Progenitor cell of endocrine pancreas (in vitro differentiated cells): Measurements from ENCODE around the gene PTEN. TPM values are rescaled to one million over a fixed set of nuclear protein-coding genes. Genes with fewer than 3 reads are reported as not detected.

ENCODE experiments used
- DNase-seq: peaks from one replicate; pipeline ENCODE4 v3.0.0; 2021; ENCODE audit warnings: low spot score; ENCODE audit not compliant: unreplicated experiment
- H3K27ac Mint-ChIP-seq: 2 replicates; pipeline ENCODE4 v1.8.0; 2021; ENCODE audit warnings: mild to moderate bottlenecking, moderate library complexity, mixed read lengths
- H3K27me3 Mint-ChIP-seq: 2 replicates; pipeline ENCODE4 v1.8.0; 2021; ENCODE audit warnings: mixed read lengths
- H3K36me3 Mint-ChIP-seq: 2 replicates; pipeline ENCODE4 v1.8.0; 2022; ENCODE audit warnings: mixed read lengths; ENCODE audit not compliant: insufficient read depth
- H3K4me1 Mint-ChIP-seq: 2 replicates; pipeline ENCODE4 v1.8.0; 2021; ENCODE audit warnings: low read depth, mixed read lengths
- H3K4me3 Mint-ChIP-seq: 2 replicates; pipeline ENCODE4 v1.8.0; 2021; ENCODE audit warnings: low read depth, mild to moderate bottlenecking, moderate library complexity, mixed read lengths
- H3K9me3 Mint-ChIP-seq: 2 replicates; pipeline ENCODE4 v1.8.0; 2021; ENCODE audit warnings: low read depth, mixed read lengths
- CTCF ChIP-seq: fragments of 200-600 bp; sonication (generic); IDR thresholded peaks from one replicate; pipeline ENCODE4 v1.5.0; 2021; ENCODE audit warnings: antibody characterized with exemption, mild to moderate bottlenecking; ENCODE audit not compliant: unreplicated experiment
- total RNA-seq: library from RNA; stranded (reverse); gene quantifications from 2 replicates; pipeline ENCODE4 v1.2.1, GENCODE V29; 2021

Gene PTEN
- total RNA-seq, 1 donor from 2014 or later = 66.7 TPM

DNA sequence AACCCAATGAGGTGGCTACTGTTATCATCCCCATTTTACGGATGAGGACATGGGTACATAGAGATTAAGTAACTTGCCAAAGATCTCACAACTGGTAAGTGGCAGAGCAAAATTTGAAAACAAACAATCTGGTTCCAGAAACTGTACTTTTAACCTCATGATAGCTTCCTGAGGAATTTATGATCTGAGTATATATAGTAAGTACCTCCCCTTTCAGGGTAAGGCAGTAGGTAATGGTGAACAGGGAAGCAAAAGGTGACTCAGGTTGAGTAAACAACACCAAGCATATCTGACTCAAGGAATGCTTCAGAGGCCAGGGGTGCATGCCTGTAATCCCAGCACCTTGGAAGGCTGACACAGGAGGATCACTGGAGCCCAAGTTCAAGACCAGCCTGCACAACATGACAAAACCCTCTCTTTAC is 21.2 kb upstream of the PTEN start:
- DNase-seq = no peak
- H3K27ac Mint-ChIP-seq = peak overlapping the region; percentile 69
- H3K4me3 Mint-ChIP-seq = no peak overlapping the region

DNA sequence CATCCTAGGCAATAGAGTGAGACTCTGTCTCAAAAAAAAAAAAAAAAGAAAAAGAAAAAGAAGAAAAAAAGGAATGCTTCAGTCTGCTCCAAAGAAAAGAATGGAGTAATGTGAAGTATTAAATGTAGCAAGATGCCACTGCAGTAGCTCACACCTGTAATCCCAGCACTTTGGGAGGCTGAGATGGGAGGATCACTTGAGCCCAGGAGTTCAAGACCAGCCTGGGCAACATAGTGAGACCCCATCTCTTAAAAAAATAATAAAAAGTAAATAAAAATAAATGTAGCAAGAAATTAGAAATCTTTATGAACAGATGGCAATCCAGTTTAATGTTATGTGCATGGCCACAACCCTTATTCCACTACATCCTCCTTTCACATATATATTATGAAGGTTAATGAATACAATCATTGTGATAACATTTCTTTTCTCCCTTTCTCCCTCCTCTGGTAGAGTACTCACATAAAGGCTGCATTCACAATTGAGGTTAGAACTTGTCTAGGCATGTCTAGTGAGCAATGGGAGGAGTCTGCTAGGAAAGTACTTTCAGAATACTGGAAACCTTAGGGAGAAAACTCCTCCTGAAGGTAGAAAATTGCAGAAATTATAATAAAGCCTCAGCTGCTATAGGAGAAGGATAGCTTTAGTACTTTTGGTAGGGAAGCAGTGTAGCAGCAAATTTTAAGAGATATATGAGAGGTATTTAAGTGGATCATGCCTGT is 20.5 kb upstream of the PTEN start:
- Mint-ChIP-seq H3K4me1 (peaks cover 9% of the 10 kb centered on the region), H3K27ac (peak overlapping the region; percentile 69), H3K9me3 (no peaks in the 10 kb centered on the region), H3K36me3 (no peaks in the 10 kb centered on the region), H3K4me3 (no peak overlapping the region), H3K27me3 (no peaks in the 10 kb centered on the region)
- TF ChIP-seq CTCF = no peak
- no peak for DNase-seq

More for the DNA sequence above, 21.2 kb upstream of the PTEN start:
- Mint-ChIP-seq H3K4me1 (peaks cover 9% of the 10 kb centered on the region), H3K36me3 (no peaks in the 10 kb centered on the region), H3K9me3 (no peaks in the 10 kb centered on the region), H3K27me3 (no peaks in the 10 kb centered on the region)
- no peak for TF ChIP-seq CTCF

- TF ChIP-seq CTCF = no peak
These were observed 19.7 kb upstream of the PTEN start for GRCh38 chr10:87843714-87844113.

DNA sequence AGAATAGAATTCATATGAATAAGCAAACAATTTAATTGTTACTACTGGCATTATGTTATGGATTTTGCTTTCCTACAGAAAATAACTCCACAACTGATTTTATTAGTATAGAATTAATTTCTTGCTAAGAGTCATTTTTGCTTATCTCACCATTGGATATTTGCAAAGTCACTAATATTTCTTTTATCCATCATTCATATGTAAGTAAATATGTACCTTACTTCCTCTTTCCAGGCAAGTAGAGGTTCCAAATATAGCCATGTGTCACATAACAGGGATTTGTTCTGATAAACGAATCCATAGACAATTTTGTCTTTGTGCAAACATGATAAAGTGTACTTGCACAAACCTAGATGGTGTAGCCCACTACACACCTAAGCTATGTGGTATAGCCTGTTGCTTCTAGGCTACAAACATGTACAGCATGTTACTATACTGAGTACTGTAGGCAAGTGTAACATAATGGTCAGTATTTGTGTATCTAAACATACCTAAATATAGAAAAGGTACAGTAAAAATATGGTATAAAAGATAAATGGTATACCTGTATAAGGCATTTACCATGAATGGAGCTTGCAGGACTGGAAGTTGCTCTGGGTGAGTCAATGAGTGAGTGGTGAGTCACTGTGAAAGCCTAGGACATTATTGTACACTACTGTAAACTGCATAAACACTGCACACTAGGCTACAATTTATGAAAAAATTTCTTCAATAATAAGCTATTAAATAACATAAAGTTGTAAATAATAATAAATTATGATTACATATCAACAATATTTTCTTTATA is 18.4 kb upstream of the PTEN start:
- no peak for TF ChIP-seq CTCF
- Mint-ChIP-seq H3K36me3 (no peaks in the 10 kb centered on the region), H3K4me1 (peaks cover 9% of the 10 kb centered on the region), H3K4me3 (no peak overlapping the region), H3K27ac (no peak overlapping the region), H3K27me3 (no peaks in the 10 kb centered on the region), H3K9me3 (no peaks in the 10 kb centered on the region)
- DNase-seq = no peak

More at GRCh38 chr10:87843714-87844113, 19.7 kb upstream of the PTEN start:
- Mint-ChIP-seq H3K36me3 (no peaks in the 10 kb centered on the region), H3K4me3 (no peak overlapping the region), H3K27ac (no peak overlapping the region), H3K4me1 (peaks cover 9% of the 10 kb centered on the region), H3K9me3 (no peaks in the 10 kb centered on the region), H3K27me3 (no peaks in the 10 kb centered on the region)
- no peak for DNase-seq

GRCh38 chr10:87845624-87845998 is 17.8 kb upstream of the PTEN start:
- no peak for TF ChIP-seq CTCF
- Mint-ChIP-seq H3K4me3 (no peak overlapping the region), H3K27ac (no peak overlapping the region), H3K27me3 (no peaks in the 10 kb centered on the region), H3K4me1 (peaks cover 12% of the 10 kb centered on the region), H3K36me3 (no peaks in the 10 kb centered on the region), H3K9me3 (no peaks in the 10 kb centered on the region)
- no peak for DNase-seq
